OCI-LY1 (cell line): Measurements from ENCODE around the gene DOCK7.

Source experiments
- EZH2 ChIP-seq: fragments of 200-600 bp; sonication (generic), shearing (Covaris generic); IDR thresholded peaks from 2 replicates; pipeline ENCODE4 v1.8.0; 2017; ENCODE audit warnings: borderline replicate concordance, mixed run types, mild to moderate bottlenecking, antibody characterized with exemption, low read length, moderate library complexity, mixed read lengths
- TF ChIP-seq, protein P1 (sequence below): fragments of 200-600 bp; sonication (generic), shearing (Covaris generic); IDR thresholded peaks from 2 replicates; pipeline ENCODE4 v1.5.1; 2017; ENCODE audit warnings: mild to moderate bottlenecking, antibody characterized with exemption, low read length, moderate library complexity, mixed read lengths

DNA sequence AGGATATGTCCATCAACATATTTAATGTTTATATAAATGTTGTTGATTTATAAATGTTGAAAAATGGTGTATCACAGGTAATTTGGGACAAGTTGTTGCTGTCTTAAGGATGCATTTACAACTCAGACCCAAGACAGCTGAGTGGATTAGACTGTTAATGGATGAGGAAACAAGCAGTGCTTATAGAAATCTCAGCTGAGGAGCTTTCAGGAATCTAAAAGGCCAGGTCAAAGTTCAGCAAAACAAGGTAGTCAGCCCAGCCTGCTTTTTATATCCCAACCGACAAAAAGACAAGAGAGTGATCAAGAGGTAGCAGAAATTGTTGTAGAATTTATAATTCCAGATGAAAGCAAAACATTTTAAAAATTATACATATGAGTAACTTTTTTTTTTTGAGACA is 268.0 kb downstream of the DOCK7 start:
- TF ChIP-seq, protein P1, sequence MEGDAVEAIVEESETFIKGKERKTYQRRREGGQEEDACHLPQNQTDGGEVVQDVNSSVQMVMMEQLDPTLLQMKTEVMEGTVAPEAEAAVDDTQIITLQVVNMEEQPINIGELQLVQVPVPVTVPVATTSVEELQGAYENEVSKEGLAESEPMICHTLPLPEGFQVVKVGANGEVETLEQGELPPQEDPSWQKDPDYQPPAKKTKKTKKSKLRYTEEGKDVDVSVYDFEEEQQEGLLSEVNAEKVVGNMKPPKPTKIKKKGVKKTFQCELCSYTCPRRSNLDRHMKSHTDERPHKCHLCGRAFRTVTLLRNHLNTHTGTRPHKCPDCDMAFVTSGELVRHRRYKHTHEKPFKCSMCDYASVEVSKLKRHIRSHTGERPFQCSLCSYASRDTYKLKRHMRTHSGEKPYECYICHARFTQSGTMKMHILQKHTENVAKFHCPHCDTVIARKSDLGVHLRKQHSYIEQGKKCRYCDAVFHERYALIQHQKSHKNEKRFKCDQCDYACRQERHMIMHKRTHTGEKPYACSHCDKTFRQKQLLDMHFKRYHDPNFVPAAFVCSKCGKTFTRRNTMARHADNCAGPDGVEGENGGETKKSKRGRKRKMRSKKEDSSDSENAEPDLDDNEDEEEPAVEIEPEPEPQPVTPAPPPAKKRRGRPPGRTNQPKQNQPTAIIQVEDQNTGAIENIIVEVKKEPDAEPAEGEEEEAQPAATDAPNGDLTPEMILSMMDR = no peak
- TF ChIP-seq EZH2 = no peak
